Measurements from ENCODE around the gene COQ9.

The COQ9 gene

DNA sequence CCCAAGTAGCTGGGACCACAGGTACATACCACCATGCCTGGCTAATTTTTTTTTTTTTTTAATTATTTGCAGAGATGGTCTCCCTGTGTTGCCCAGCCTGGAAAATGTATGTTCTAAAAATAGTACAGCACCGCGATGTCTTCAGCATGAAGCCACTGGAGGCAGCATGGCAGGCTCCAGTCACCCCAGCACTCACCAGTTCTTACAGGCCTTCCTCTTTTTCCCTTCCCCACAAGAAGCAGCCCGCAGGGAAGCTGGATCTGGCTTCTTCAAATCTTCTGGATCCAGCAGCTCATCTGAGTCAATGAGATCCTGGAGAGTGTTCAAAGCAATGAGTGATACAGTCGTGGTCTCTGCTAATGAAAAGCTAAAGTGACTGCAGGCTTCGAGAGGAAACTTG is 16.3 kb upstream of the COQ9 start:
- peaks cover 37 to 91% of the 10 kb centered on the region in 2 experiments for H3K36me3 ChIP-seq (ENCODE audit: control insufficient read depth in 2 of 2, insufficient read depth in 1 of 2, low read length in 2 of 2)
- POLR2A ChIA-PET = no interaction called here
- H3K4me3 ChIP-seq (ENCODE audit: low read depth, low read length) = no peak overlapping the region
- no peaks in the 10 kb centered on the region for H3K4me1 ChIP-seq (ENCODE audit: control insufficient read depth, insufficient read depth, low read length)
- H3K27ac ChIP-seq (ENCODE audit: extremely low read depth, low read depth, low read length) = no peak overlapping the region
- CTCF ChIA-PET = interaction anchor here (0.9 to 1.5 kb wide), 3 partner anchors 8 to 13 kb away, joined by 4 to 7 read pairs (median 7); no protein-coding TSS in a partner anchor
- TF ChIP-seq ZNF701 (tag by site-specific recombination; IDR thresholded peaks at IDR 0.05) (no peak), TRIM28 (IDR thresholded peaks at IDR 0.05; ENCODE audit: borderline replicate concordance, low read length) (no peak), OVOL3 (tag by site-specific recombination; IDR thresholded peaks at IDR 0.05) (no peak), ZNF239 (tag by site-specific recombination; IDR thresholded peaks at IDR 0.05) (no peak), ZNF501 (tag by site-specific recombination; IDR thresholded peaks at IDR 0.05) (no peak), KLF16 (tag by site-specific recombination; IDR thresholded peaks at IDR 0.05) (no peak), ZNF600 (tag by site-specific recombination; IDR thresholded peaks at IDR 0.05) (no peak), ZNF174 (tag by site-specific recombination; IDR thresholded peaks at IDR 0.05) (no peak), ZNF510 (tag by site-specific recombination; IDR thresholded peaks at IDR 0.05; ENCODE audit: insufficient replicate concordance) (no peak), ZBTB1 (tag by site-specific recombination; IDR thresholded peaks at IDR 0.05) (no peak), ZNF366 (tag by site-specific recombination; conservative IDR thresholded peaks at IDR 0.05) (no peak), ZNF785 (tag by site-specific recombination; IDR thresholded peaks at IDR 0.05) (no peak), ZNF48 (tag by site-specific recombination; IDR thresholded peaks at IDR 0.05) (no peak)
- TF ChIP-seq, protein P1, sequence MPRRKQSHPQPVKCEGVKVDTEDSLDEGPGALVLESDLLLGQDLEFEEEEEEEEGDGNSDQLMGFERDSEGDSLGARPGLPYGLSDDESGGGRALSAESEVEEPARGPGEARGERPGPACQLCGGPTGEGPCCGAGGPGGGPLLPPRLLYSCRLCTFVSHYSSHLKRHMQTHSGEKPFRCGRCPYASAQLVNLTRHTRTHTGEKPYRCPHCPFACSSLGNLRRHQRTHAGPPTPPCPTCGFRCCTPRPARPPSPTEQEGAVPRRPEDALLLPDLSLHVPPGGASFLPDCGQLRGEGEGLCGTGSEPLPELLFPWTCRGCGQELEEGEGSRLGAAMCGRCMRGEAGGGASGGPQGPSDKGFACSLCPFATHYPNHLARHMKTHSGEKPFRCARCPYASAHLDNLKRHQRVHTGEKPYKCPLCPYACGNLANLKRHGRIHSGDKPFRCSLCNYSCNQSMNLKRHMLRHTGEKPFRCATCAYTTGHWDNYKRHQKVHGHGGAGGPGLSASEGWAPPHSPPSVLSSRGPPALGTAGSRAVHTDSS (tag by site-specific recombination; IDR thresholded peaks at IDR 0.05) = no peak
- TF ChIP-seq, protein P2, sequence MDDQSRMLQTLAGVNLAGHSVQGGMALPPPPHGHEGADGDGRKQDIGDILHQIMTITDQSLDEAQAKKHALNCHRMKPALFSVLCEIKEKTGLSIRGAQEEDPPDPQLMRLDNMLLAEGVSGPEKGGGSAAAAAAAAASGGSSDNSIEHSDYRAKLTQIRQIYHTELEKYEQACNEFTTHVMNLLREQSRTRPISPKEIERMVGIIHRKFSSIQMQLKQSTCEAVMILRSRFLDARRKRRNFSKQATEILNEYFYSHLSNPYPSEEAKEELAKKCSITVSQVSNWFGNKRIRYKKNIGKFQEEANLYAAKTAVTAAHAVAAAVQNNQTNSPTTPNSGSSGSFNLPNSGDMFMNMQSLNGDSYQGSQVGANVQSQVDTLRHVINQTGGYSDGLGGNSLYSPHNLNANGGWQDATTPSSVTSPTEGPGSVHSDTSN (CRISPR knock-in tag; IDR thresholded peaks at IDR 0.05) = no peak
- H3K9me3 ChIP-seq (ENCODE audit: control insufficient read depth, insufficient read depth, low read depth, low read length) = no peaks in the 10 kb centered on the region

DNA sequence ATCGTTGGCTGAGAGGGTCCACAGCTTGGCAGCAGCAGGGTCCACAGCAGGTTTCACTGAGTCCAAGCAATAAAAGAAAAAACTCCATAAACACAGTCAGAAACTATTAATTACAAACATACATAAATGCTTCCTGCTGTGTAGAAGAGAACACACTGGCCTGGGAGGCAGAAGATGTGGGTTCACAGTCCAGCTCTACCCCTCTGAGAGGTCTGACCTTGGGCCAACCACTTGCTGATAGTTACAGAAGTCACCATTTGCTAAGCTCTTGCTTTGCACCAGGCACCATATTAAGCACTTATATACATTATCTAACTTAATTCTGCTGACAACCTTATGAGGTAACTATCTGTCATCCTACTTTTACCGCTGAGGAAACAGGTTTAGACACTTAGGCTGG is 14.8 kb upstream of the COQ9 start:
- no peak overlapping the region for H3K27ac ChIP-seq (ENCODE audit: extremely low read depth, low read depth, low read length)
- H3K9me3 ChIP-seq (ENCODE audit: control insufficient read depth, insufficient read depth, low read depth, low read length) = no peaks in the 10 kb centered on the region
- peaks cover 48 to 96% of the 10 kb centered on the region in 2 experiments for H3K36me3 ChIP-seq (ENCODE audit: control insufficient read depth in 2 of 2, insufficient read depth in 1 of 2, low read length in 2 of 2)
- TF ChIP-seq ZIC2 (tag by site-specific recombination; IDR thresholded peaks at IDR 0.05) (0 out of 2 replicates have a peak, but pooled peaks have one; percentile 21), ZSCAN23 (tag by site-specific recombination; IDR thresholded peaks at IDR 0.05) (no peak), ZNF112 (tag by site-specific recombination; IDR thresholded peaks at IDR 0.05) (no peak)
- TF ChIP-seq, protein P3, sequence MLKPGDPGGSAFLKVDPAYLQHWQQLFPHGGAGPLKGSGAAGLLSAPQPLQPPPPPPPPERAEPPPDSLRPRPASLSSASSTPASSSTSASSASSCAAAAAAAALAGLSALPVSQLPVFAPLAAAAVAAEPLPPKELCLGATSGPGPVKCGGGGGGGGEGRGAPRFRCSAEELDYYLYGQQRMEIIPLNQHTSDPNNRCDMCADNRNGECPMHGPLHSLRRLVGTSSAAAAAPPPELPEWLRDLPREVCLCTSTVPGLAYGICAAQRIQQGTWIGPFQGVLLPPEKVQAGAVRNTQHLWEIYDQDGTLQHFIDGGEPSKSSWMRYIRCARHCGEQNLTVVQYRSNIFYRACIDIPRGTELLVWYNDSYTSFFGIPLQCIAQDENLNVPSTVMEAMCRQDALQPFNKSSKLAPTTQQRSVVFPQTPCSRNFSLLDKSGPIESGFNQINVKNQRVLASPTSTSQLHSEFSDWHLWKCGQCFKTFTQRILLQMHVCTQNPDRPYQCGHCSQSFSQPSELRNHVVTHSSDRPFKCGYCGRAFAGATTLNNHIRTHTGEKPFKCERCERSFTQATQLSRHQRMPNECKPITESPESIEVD (tag by site-specific recombination; IDR thresholded peaks at IDR 0.05) = no peak
- no peaks in the 10 kb centered on the region for H3K4me1 ChIP-seq (ENCODE audit: control insufficient read depth, insufficient read depth, low read length)
- H3K4me3 ChIP-seq (ENCODE audit: low read depth, low read length) = no peak overlapping the region
- POLR2A ChIA-PET = interaction anchor here (1.4 kb wide), 1 partner anchor 15 kb away, joined by 6 read pairs; the partner anchor contains the start of genes CIAPIN1 and COQ9
- CTCF ChIA-PET = interaction anchor here (1.0 to 2.3 kb wide), 5 partner anchors 10 to 88 kb away, joined by 3 to 11 read pairs (median 5); no protein-coding TSS in a partner anchor

DNA sequence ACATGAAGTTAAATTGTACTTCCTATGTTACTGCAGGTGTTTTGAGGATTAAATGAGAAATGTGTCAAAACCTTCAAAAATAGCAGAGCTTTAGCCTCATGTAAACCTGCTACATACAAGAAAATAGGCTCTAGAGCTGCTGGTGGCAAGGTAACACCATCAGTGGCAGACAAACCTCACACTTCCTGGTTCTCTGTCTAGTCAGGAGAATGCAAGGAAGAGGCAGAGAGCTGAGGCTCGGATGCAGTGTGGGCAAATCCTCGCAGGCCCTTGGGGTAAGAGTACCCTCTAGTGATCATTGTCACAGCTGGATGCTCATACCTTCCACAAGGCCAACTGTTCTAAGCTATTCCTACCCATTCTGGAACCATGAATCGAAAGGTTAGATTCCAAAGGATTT is 14.3 kb upstream of the COQ9 start:
- Histone ChIP-seq H3K27ac (ENCODE audit: extremely low read depth, low read depth, low read length) (no peak overlapping the region), H3K4me3 (ENCODE audit: low read depth, low read length) (no peak overlapping the region), H3K9me3 (ENCODE audit: control insufficient read depth, insufficient read depth, low read depth, low read length) (no peaks in the 10 kb centered on the region), H3K36me3 (ENCODE audit: control insufficient read depth in 2 of 2, insufficient read depth in 1 of 2, low read length in 2 of 2) (peaks cover 48 to 96% of the 10 kb centered on the region in 2 experiments), H3K4me1 (ENCODE audit: control insufficient read depth, insufficient read depth, low read length) (no peaks in the 10 kb centered on the region)
- ChIA-PET CTCF (interaction anchor here (1.0 to 2.3 kb wide), 6 partner anchors 11 to 133 kb away, joined by 3 to 11 read pairs (median 4); no protein-coding TSS in a partner anchor), POLR2A (interaction anchor here (1.4 kb wide), 1 partner anchor 14 kb away, joined by 6 read pairs; the partner anchor contains the start of genes CIAPIN1 and COQ9)
- no peak for TF ChIP-seq ZNF10 (tag by site-specific recombination; IDR thresholded peaks at IDR 0.05)
- TF ChIP-seq ZFP37 (tag by site-specific recombination; IDR thresholded peaks at IDR 0.05) = no peak
- TF ChIP-seq GFI1B (tag by site-specific recombination; IDR thresholded peaks at IDR 0.05) = no peak
- TF ChIP-seq ZNF341 (tag by site-specific recombination; IDR thresholded peaks at IDR 0.05; ENCODE audit: low read depth) = no peak
- no peak for TF ChIP-seq MZF1 (tag by site-specific recombination; IDR thresholded peaks at IDR 0.05; ENCODE audit: borderline replicate concordance)
- TF ChIP-seq OVOL3 (tag by site-specific recombination; IDR thresholded peaks at IDR 0.05) = no peak
- TF ChIP-seq ZNF132 (tag by site-specific recombination; IDR thresholded peaks at IDR 0.05; ENCODE audit: borderline replicate concordance) = no peak
- TF ChIP-seq ZBTB1 (tag by site-specific recombination; IDR thresholded peaks at IDR 0.05) = no peak
- TF ChIP-seq, protein P1 (tag by site-specific recombination; IDR thresholded peaks at IDR 0.05) = no peak
